Measurements from ENCODE around the gene FGF22.

GRCh38 chr19:620166-620862 lies 19.4 kb upstream of the FGF22 start:
- TF ChIP-seq, protein P1, sequence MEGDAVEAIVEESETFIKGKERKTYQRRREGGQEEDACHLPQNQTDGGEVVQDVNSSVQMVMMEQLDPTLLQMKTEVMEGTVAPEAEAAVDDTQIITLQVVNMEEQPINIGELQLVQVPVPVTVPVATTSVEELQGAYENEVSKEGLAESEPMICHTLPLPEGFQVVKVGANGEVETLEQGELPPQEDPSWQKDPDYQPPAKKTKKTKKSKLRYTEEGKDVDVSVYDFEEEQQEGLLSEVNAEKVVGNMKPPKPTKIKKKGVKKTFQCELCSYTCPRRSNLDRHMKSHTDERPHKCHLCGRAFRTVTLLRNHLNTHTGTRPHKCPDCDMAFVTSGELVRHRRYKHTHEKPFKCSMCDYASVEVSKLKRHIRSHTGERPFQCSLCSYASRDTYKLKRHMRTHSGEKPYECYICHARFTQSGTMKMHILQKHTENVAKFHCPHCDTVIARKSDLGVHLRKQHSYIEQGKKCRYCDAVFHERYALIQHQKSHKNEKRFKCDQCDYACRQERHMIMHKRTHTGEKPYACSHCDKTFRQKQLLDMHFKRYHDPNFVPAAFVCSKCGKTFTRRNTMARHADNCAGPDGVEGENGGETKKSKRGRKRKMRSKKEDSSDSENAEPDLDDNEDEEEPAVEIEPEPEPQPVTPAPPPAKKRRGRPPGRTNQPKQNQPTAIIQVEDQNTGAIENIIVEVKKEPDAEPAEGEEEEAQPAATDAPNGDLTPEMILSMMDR (IDR thresholded peaks at IDR 0.05): no peak
- no peak for TF ChIP-seq POLR2A (IDR thresholded peaks at IDR 0.05)
